ENCODE results near the gene EDC4.

The EDC4 gene

GRCh38 chr16:67882374-67883145 is 9.7 kb downstream of the EDC4 start:
- H3K9me3 ChIP-seq (ENCODE audit: insufficient read depth, low read depth, low read length) = no peaks in the 10 kb centered on the region
- no peaks in the 10 kb centered on the region for H3K27me3 ChIP-seq (ENCODE audit: insufficient read depth, low read length)
- no peak overlapping the region for H3K4me3 ChIP-seq (ENCODE audit: low read length)
- no peak overlapping the region for H3K9ac ChIP-seq (ENCODE audit: low read depth, low read length)
- peaks cover 10% of the 10 kb centered on the region for H3K4me1 ChIP-seq (ENCODE audit: insufficient read depth, low read length)
- peaks cover 65% of the 10 kb centered on the region for H3K36me3 ChIP-seq (ENCODE audit: insufficient read depth, low read depth, low read length)
- H3K27ac ChIP-seq (ENCODE audit: low read length) = no peak overlapping the region

GRCh38 chr16:67883146-67883871 is 10.5 kb downstream of the EDC4 start:
- Histone ChIP-seq H3K9me3 (ENCODE audit: insufficient read depth, low read depth, low read length) (no peaks in the 10 kb centered on the region), H3K9ac (ENCODE audit: low read depth, low read length) (no peak overlapping the region), H3K4me1 (ENCODE audit: insufficient read depth, low read length) (peaks cover 10% of the 10 kb centered on the region), H3K27ac (ENCODE audit: low read length) (no peak overlapping the region), H3K27me3 (ENCODE audit: insufficient read depth, low read length) (no peaks in the 10 kb centered on the region), H3K36me3 (ENCODE audit: insufficient read depth, low read depth, low read length) (peaks cover 58% of the 10 kb centered on the region), H3K4me3 (ENCODE audit: low read length) (no peak overlapping the region)

- peaks cover 52% of the 10 kb centered on the region for H3K36me3 ChIP-seq (ENCODE audit: insufficient read depth, low read depth, low read length)
- no peaks in the 10 kb centered on the region for H3K9me3 ChIP-seq (ENCODE audit: insufficient read depth, low read depth, low read length)
- peaks cover 10% of the 10 kb centered on the region for H3K4me1 ChIP-seq (ENCODE audit: insufficient read depth, low read length)
- H3K9ac ChIP-seq (ENCODE audit: low read depth, low read length) = no peak overlapping the region
- no peaks in the 10 kb centered on the region for H3K27me3 ChIP-seq (ENCODE audit: insufficient read depth, low read length)
- H3K27ac ChIP-seq (ENCODE audit: low read length) = no peak overlapping the region
- no peak overlapping the region for H3K4me3 ChIP-seq (ENCODE audit: low read length)
Observed at GRCh38 chr16:67883872-67884261, 11.0 kb downstream of the EDC4 start.

- H3K9ac ChIP-seq (ENCODE audit: low read depth, low read length) = peak within 1 kb of the TSS; percentile 70; the same call in 1 of the 2 replicates
- peaks cover 44% of the 10 kb centered on the region for H3K36me3 ChIP-seq (ENCODE audit: insufficient read depth, low read depth, low read length)
- H3K4me1 ChIP-seq (ENCODE audit: insufficient read depth, low read length) = peaks cover 10% of the 10 kb centered on the region
- H3K9me3 ChIP-seq (ENCODE audit: insufficient read depth, low read depth, low read length) = no peaks in the 10 kb centered on the region
- no peak within 1 kb of the TSS for H3K27ac ChIP-seq (ENCODE audit: low read length)
- no peaks in the 10 kb centered on the region for H3K27me3 ChIP-seq (ENCODE audit: insufficient read depth, low read length)
- peak within 1 kb of the TSS; percentile 61; the same call in 1 of the 2 replicates for H3K4me3 ChIP-seq (ENCODE audit: low read length)
Observed at GRCh38 chr16:67884684-67885083, 11.8 kb downstream of the EDC4 start, which contains the start of gene NRN1L. Gene NRN1L, plus strand, starts transcription at chr16:67884885. Its CDS starts 19 bp downstream, at chr16:67884904.

GRCh38 chr16:67885545-67885944 is 12.7 kb downstream of the EDC4 start:
- Histone ChIP-seq H3K27ac (ENCODE audit: low read length) (no peak overlapping the region), H3K4me1 (ENCODE audit: insufficient read depth, low read length) (peaks cover 10% of the 10 kb centered on the region), H3K36me3 (ENCODE audit: insufficient read depth, low read depth, low read length) (peaks cover 36% of the 10 kb centered on the region), H3K4me3 (ENCODE audit: low read length) (peak overlapping the region; percentile 61; the same call in 1 of the 2 replicates), H3K9me3 (ENCODE audit: insufficient read depth, low read depth, low read length) (no peaks in the 10 kb centered on the region), H3K27me3 (ENCODE audit: insufficient read depth, low read length) (no peaks in the 10 kb centered on the region), H3K9ac (ENCODE audit: low read depth, low read length) (peak overlapping the region; percentile 70; the same call in 1 of the 2 replicates)

GRCh38 chr16:67885976-67886375 is 13.1 kb downstream of the EDC4 start:
- Histone ChIP-seq H3K36me3 (ENCODE audit: insufficient read depth, low read depth, low read length) (peaks cover 31% of the 10 kb centered on the region), H3K27me3 (ENCODE audit: insufficient read depth, low read length) (no peaks in the 10 kb centered on the region), H3K4me3 (ENCODE audit: low read length) (no peak overlapping the region), H3K9me3 (ENCODE audit: insufficient read depth, low read depth, low read length) (no peaks in the 10 kb centered on the region), H3K9ac (ENCODE audit: low read depth, low read length) (no peak overlapping the region), H3K4me1 (ENCODE audit: insufficient read depth, low read length) (peaks cover 10% of the 10 kb centered on the region), H3K27ac (ENCODE audit: low read length) (no peak overlapping the region)

- Histone ChIP-seq H3K27ac (ENCODE audit: low read length) (no peak overlapping the region), H3K36me3 (ENCODE audit: insufficient read depth, low read depth, low read length) (peaks cover 27% of the 10 kb centered on the region), H3K9ac (ENCODE audit: low read depth, low read length) (no peak overlapping the region), H3K4me3 (ENCODE audit: low read length) (no peak overlapping the region), H3K9me3 (ENCODE audit: insufficient read depth, low read depth, low read length) (no peaks in the 10 kb centered on the region), H3K27me3 (ENCODE audit: insufficient read depth, low read length) (no peaks in the 10 kb centered on the region), H3K4me1 (ENCODE audit: insufficient read depth, low read length) (peaks cover 10% of the 10 kb centered on the region)
Observed at GRCh38 chr16:67886387-67886786, 13.5 kb downstream of the EDC4 start.

- Histone ChIP-seq H3K27ac (ENCODE audit: low read length) (no peak overlapping the region), H3K9ac (ENCODE audit: low read depth, low read length) (no peak overlapping the region), H3K36me3 (ENCODE audit: insufficient read depth, low read depth, low read length) (peaks cover 8% of the 10 kb centered on the region), H3K27me3 (ENCODE audit: insufficient read depth, low read length) (no peaks in the 10 kb centered on the region), H3K4me1 (ENCODE audit: insufficient read depth, low read length) (peaks cover 16% of the 10 kb centered on the region), H3K9me3 (ENCODE audit: insufficient read depth, low read depth, low read length) (no peaks in the 10 kb centered on the region), H3K4me3 (ENCODE audit: low read length) (no peak overlapping the region)
Observed at GRCh38 chr16:67888331-67888730, 15.5 kb downstream of the EDC4 start.

- H3K36me3 ChIP-seq (ENCODE audit: insufficient read depth, low read depth, low read length) = no peaks in the 10 kb centered on the region
- no peaks in the 10 kb centered on the region for H3K27me3 ChIP-seq (ENCODE audit: insufficient read depth, low read length)
- peaks cover 8% of the 10 kb centered on the region; the same call in 1 of the 2 replicates for H3K4me1 ChIP-seq (ENCODE audit: insufficient read depth, low read length)
- H3K9me3 ChIP-seq (ENCODE audit: insufficient read depth, low read depth, low read length) = no peaks in the 10 kb centered on the region
- H3K9ac ChIP-seq (ENCODE audit: low read depth, low read length) = peak overlapping the region; percentile 74; the same call in 1 of the 2 replicates
- no peak overlapping the region for H3K27ac ChIP-seq (ENCODE audit: low read length)
- H3K4me3 ChIP-seq (ENCODE audit: low read length) = peak overlapping the region; percentile 70
Observed at GRCh38 chr16:67892375-67892774, 19.5 kb downstream of the EDC4 start.

GRCh38 chr16:67892899-67893742 is 20.3 kb downstream of the EDC4 start, which contains the start of gene PSKH1:
Gene PSKH1, plus strand, starts transcription at chr16:67893254. Its CDS starts 15,496 bp downstream, at chr16:67908750.
- Histone ChIP-seq H3K36me3 (ENCODE audit: insufficient read depth, low read depth, low read length) (no peaks in the 10 kb centered on the region), H3K27ac (ENCODE audit: low read length) (no peak within 1 kb of the TSS), H3K9me3 (ENCODE audit: insufficient read depth, low read depth, low read length) (no peaks in the 10 kb centered on the region), H3K4me3 (ENCODE audit: low read length) (peak within 1 kb of the TSS; percentile 87), H3K9ac (ENCODE audit: low read depth, low read length) (peak within 1 kb of the TSS; percentile 98), H3K4me1 (ENCODE audit: insufficient read depth, low read length) (peaks cover 8% of the 10 kb centered on the region; the same call in 1 of the 2 replicates), H3K27me3 (ENCODE audit: insufficient read depth, low read length) (no peaks in the 10 kb centered on the region)

GRCh38 chr16:67893743-67894399 is 21.0 kb downstream of the EDC4 start:
- Histone ChIP-seq H3K27ac (ENCODE audit: low read length) (no peak overlapping the region), H3K9me3 (ENCODE audit: insufficient read depth, low read depth, low read length) (no peaks in the 10 kb centered on the region), H3K36me3 (ENCODE audit: insufficient read depth, low read depth, low read length) (no peaks in the 10 kb centered on the region), H3K4me1 (ENCODE audit: insufficient read depth, low read length) (peaks cover 8% of the 10 kb centered on the region; the same call in 1 of the 2 replicates), H3K9ac (ENCODE audit: low read depth, low read length) (peak overlapping the region; percentile 98), H3K4me3 (ENCODE audit: low read length) (peak overlapping the region; percentile 87), H3K27me3 (ENCODE audit: insufficient read depth, low read length) (no peaks in the 10 kb centered on the region)
